GM19023 (cell line): ENCODE data around the gene PTF1A.
"Not testable (repeated sequence)": the region's sequence is repeated elsewhere in the genome, so short reads cannot be mapped to it uniquely, and the experiment has no call there.

Experiments used
- ATAC-seq: cut with Tn5 transposase; IDR thresholded peaks from one replicate; pipeline ENCODE4 v1.9.1; 2021; ENCODE audit warnings: mild to moderate bottlenecking, moderate library complexity; ENCODE audit not compliant: unreplicated experiment

Gene PTF1A

DNA sequence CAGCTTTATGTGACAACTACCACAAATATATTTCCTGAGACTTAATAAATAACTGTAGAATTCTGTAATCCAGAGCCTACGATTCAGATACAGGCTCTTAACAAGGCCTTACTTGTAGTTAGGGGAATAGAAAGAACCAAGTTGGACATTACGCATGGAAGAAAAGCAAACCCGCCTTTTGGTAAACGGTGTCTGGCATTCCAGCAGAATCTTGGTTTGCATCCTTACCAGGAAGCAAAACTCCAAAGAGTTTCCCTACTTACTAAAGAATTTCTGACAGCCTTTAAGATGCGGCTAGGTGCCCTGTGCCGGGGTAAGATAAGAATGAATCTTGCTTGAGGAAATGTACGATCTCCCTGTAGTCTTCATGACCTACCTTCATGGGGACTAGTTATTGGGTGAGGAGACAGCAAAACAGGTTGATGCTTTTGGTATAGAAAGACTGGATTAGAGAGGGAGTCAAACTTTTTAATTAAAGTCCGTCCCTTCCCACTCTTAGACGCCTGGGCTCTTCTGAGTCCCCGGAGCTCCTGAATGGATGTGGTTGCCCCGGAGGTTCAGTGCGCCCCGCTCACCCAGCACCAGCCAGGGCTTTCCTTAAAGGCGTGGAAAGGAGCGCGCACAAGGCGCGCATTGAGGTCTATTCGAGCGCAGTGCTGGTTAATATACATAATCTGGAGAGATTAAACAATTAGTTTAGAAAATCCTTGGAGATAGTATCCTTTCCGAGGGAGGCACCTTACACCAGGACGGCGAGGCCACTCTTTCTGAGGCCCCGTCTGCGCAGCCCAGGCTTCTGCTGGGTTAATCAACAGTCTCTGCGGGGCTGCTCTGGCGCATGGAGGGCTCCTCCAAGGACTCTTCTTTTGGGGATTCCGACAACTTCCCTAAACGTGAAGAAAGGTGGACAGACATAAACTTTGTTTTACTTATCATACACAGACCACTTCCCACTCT is 11.5 kb downstream of the PTF1A start:
- ATAC-seq = no peak

DNA sequence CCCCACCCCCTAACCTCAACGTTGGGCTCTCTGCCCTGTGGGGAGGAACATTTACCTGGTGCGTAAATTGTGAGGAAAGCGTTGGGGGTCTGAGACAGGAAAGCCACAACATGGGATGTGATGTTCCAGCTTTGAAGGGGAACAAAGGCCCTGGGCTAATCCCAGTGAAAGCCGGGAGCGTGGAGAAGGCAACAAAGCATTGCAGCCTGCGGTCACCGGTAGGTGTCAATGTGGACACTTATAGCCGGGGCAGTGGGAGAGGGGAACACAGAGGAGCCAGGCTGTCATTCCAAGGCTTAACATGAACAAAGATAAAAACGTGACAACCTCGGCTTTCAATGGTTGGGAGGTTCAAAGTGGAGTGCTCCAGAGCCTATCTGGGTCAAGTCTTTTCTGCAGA is 12.7 kb downstream of the PTF1A start:
- ATAC-seq = no peak

DNA sequence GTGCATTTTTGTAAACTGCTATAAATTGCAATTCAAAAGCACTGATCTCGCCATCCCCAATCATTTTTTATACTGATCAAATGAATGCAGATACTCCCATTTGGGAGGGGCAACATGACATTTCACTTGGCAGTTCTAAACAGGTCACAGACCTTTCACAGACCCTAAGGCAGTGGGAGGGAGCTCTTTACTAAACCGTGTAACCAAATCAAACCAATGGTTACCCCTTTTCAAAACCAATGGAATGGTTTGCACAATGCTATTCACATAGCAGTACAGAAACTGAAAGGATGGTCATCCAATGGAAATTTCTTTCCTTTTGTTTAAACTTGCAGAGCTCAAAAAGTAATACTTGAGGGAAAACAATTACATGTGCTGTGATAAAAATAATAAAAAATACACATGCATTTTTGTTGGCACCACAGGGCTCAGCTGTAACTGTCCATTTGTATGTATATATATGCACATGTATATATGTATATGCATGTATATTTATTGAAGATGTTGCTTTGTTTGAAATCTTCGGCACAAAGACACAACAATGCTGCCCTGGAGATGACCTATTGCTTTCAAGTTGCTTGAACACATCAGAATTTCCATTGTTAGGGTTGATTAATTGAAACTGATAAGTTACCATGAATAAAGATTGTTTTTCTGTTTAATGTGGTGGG is 14.0 kb downstream of the PTF1A start:
- ATAC-seq = no peak

DNA sequence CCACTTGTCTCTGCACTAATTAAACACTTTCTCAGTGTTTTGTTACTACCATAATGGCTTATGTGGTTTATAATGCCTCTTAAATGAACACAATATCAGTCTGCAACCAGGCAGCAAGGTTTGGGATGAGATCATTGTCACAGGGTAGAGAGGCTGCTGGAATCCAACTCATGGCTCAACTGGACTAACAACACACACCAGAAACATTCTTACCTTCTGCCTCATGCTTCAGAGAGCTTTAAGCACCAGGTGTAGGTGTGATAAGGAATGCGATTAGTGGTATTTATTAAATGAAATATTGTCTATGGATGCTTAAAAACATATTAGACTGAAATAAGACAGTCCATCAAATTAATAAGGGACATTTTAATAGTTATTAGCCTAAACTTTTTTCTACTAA is 25.4 kb downstream of the PTF1A start:
- ATAC-seq = no peak

DNA sequence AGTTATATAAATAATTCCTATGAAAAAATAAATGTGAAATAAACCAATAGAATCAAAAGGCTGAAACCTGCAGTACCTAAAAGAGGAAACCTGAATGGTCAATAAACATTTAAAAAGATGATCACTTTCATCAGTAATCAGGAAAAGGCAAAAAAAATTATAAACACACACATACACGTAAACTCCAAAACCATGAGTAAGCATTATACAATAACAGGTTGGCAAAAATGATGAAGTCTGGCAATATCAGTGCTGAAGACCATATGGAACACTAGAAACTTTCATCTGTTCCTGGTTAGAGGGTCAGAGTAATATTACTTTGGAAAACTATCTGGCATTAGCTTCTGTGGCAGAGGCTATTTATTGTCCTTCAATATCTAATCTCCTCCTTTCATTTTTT is 38.5 kb downstream of the PTF1A start:
- ATAC-seq = no peak

DNA sequence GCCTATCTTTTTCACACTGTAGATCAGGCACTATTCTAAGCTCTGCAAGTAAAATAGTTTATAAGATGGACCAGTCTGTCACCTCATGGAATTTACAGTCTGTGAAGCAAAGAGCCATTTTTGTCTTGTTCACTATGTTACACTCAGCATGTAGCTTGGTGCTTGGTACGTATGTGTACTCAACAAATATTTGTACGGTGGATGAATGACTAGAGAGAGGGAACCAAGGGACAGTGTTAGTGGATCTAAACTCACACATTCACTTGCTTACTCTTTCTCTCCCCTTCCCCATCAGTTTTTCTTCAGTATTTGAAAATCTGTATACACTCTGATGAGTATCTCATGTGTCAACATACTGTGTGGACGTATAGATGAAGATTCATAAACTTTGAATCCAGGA is 45.9 kb downstream of the PTF1A start:
- ATAC-seq = no peak

DNA sequence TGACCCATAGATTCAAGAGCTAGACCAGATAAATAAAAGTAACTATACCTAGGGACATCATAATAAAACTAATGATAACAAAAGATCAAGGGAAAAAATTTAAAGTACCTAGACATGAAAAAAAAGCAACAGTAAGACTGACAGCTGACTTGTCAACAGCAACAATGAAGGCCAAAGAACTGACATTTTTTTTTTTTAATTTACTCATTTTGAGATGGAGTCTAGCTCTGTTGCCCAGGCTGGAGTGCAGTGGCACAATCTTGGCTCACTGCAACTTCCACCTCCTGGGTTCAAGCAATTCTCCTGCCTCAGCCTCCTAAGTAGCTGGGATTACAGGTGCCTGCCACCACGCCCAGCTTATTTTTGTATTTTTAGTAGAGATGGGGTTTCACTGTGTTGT is 49.7 kb downstream of the PTF1A start:
- not testable (repeated sequence) for ATAC-seq
